Fibroblast of pulmonary artery (primary cell): Measurements from ENCODE around the gene TSPY10.
"Not testable (repeated sequence)": the region's sequence is repeated elsewhere in the genome, so short reads cannot be mapped to it uniquely, and the experiment has no call there.

Experiments
- DNase-seq: peaks from one replicate; pipeline ENCODE4 v3.0.0-alpha.2; 2010; ENCODE audit warnings: low read depth
- H3K4me3 ChIP-seq: replicated peaks from 2 replicates; pipeline ENCODE4 v1.5.1; 2011; ENCODE audit warnings: low read depth, mild to moderate bottlenecking, control low read depth, low read length, moderate library complexity

Gene TSPY10

GRCh38 chrY:9527580-9527979 lies at the start of gene TSPY10:
Gene TSPY10, plus strand, starts transcription at chrY:9527880. Its CDS starts 46 bp downstream, at chrY:9527926.
- H3K4me3 ChIP-seq, DNase-seq: not testable (repeated sequence)

- H3K4me3 ChIP-seq, DNase-seq: not testable (repeated sequence)
These were observed 40.7 kb upstream of the TSPY10 start, which contains the start of gene TSPY9 for GRCh38 chrY:9486967-9487366. Gene TSPY9, plus strand, starts transcription at chrY:9487267. Its CDS starts 46 bp downstream, at chrY:9487313.

GRCh38 chrY:9504396-9504795 lies 23.3 kb upstream of the TSPY10 start:
- not testable (repeated sequence) for H3K4me3 ChIP-seq, DNase-seq

GRCh38 chrY:9516287-9516686 lies 11.4 kb upstream of the TSPY10 start:
- DNase-seq, H3K4me3 ChIP-seq: not testable (repeated sequence)
